Ramos (cell line): Measurements from ENCODE around the gene OR5P2.
"Not testable (repeated sequence)": the region's sequence is repeated elsewhere in the genome, so short reads cannot be mapped to it uniquely, and the experiment has no call there.

Experiments used
- in situ Hi-C: fragments of 300-500 bp; cut with MboI; formaldehyde crosslinking; loops from one replicate; pipeline ENCODE4 v1.14.3; 2022; ENCODE audit warnings: low sequenced_read_pairs; ENCODE audit not compliant: unreplicated experiment

OR5P2 gene, protein sequence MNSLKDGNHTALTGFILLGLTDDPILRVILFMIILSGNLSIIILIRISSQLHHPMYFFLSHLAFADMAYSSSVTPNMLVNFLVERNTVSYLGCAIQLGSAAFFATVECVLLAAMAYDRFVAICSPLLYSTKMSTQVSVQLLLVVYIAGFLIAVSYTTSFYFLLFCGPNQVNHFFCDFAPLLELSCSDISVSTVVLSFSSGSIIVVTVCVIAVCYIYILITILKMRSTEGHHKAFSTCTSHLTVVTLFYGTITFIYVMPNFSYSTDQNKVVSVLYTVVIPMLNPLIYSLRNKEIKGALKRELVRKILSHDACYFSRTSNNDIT

GRCh38 chr11:7796842-7797241, at the start of gene OR5P2:
OR5P2 (minus strand) TSS chr11:7796942; CDS start chr11:7796942, 0 bp downstream.
- in situ Hi-C loops = no loop called here

DNA sequence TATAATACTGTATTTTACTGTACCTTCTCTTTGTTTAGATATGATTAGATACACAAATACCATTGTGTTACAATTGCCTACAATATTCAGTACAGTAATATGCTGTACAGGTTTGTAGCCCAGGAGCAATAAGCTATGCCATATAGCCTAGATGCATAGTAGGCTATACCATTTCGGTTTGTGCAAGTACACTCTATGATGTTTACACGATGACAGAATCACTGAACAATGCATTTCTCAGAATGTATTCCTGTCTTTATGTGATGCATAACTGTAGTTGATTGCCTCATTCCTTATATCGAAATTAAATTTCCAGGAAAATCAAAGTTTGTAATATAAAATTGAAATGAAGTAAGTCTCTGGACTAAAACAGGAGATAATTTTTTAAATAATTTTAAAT, 49.3 kb upstream of the OR5P2 start:
- in situ Hi-C loops = no loop called here

DNA sequence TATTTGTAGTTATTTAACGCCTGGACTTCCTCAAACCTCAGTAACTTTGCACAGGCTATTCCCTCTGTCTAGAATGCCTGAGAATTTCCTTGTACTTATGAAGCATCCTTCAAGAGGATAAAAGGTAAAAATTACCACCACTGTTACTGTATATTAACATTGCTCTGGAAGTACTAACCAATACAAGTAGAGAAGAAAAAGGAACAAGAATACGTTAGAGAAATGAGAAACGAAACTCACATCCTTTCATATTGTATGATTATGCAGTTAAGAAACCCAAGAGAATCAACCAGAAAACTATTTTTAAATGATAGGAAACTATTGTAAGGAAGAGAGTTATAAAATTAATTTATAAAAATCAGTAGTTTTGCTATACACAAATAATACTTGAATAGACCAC, 48.2 kb upstream of the OR5P2 start:
- in situ Hi-C loops = no loop called here

DNA sequence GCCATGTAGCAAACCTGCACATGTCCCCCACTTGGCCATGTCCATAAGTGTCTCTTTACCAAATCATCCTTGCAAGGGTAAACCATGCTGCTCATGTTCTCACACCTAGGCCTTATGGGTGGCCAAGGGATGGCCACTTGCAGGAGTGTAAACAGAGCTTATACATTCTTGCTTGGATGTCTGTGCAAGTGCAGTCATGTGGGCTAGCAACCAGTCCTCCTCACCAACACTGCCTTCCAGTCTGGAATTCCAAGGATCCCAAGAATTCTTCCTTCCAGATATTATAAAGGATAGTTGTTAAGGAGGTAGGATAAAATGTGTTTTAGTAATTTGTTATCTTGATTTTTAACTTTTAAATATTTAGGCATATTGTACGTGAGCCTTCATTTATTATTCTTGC, 47.8 kb upstream of the OR5P2 start:
- in situ Hi-C loops = no loop called here

DNA sequence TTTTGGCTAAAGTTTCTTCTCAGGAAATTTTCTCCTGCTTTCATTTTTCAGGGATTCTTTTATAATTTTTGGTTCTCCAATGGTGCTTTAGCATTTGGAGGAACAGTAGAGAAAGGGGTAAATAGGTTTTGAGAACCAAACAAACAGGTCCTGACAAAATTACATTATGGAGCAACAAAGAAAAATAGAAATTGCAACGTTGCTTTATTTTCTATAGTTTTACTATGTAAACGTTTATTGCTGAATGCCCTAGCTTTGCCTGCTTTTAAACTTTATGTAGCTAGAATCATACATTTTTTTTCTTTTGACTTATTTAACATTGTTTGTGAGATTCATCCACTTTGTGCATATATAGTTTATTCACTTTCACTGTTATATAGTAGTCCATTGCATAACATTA, 43.8 kb upstream of the OR5P2 start:
- in situ Hi-C loops = no loop called here

GRCh38 chr11:7833527-7833926, 36.8 kb upstream of the OR5P2 start:
- in situ Hi-C loops = no loop called here

DNA sequence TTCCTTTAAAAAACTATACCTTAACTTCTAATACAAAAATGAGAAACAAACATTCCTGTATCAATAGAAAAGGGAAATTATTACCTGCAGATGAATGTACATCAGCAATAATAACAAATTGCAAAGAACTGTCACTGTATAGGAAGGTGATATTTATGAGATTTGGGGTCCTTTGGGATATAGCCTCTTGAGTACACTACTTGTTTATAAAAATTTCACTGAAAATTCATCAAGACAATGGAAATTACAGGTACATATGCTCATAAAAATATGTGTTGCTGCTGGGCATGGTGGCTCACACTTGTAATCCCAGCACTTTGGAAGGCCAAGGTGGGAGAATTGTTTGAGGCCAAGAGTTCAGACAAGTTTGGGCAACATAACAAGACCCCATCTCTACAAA, 34.0 kb upstream of the OR5P2 start, which contains the start of gene OR5P3:
Gene OR5P3 (minus strand): TSS at position 101 of the 400 bp plus-strand sequence.
- in situ Hi-C loops = no loop called here

GRCh38 chr11:7826324-7826723, 29.6 kb upstream of the OR5P2 start:
- in situ Hi-C loops = no loop called here

DNA sequence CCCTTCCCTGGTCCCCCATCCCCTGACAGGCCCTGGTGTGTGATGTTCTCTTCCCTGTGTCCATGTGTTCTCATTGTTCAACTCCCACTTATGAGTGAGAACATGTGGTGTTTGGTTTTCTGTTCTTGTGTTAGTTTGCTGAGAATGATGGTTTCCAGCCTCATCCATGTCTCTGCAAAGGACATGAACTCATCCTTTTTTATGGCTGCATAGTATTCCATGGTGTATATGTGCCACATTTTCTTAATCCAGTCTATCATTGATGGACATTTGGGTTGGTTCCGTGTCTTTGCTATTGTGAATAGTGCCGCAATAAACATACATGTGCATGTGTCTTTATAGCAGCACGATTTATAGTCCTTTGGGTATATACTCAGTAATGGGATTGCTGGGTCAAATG, 23.7 kb upstream of the OR5P2 start:
- in situ Hi-C loops = not testable (repeated sequence)

- in situ Hi-C loops = not testable (repeated sequence)
These were observed 18.2 kb upstream of the OR5P2 start for GRCh38 chr11:7814897-7815296.

DNA sequence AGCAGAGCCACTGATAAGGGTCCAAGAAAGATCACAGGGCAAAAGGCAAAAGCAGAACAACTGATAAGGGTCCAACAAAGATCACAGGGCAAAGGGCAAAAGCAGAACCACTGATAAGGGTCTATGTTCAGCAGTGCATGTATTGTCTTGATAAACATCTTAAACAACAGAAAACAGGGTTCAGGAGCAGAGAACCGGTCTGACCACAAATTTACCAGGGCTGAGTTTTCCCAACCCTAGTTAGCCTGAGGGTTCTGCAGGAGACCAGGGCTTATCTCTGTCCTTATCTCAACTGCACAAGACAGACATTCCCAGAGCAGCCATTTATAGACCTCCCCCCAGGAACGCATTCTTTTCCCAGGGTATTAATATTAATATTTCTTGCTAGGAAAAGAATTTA, 13.6 kb upstream of the OR5P2 start:
- in situ Hi-C loops = not testable (repeated sequence)

DNA sequence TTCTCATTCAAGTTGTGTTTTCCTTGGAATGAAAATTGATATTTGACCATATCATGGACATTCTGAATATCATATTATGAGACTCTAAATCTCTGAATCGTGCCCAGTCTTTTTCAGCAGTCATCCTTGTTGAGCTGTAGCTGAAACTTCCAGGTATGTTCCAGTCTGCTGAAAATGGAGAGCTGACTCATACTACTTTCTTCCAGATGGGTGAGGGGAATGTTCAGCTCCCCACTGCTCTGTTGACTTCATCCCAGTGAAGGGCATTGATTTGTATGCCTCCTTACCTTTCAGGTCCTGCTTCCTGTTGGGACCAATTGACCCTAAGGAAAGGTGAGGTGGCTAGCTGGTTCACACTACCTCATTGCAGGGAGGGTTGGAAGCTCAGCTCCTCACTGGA, 3.5 kb downstream of the OR5P2 start:
- in situ Hi-C loops = no loop called here

DNA sequence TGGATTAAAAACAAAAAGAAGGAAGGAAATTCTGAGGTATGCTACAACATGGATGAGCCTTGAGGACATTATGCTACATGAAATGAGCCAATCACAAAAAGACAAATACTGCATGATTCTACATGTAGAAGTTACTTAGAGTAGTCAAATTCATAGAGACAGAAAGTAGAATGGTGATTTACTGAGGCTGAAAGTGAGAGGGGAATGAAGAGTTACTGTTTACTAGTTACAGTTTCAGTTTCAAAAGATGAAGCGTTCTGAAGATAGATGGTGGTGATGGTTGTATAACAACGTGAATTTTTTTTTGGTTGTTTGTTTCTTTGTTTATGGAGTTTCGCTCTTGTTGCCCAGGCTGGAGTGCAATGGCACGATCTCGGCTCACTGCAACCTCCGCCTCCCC, 9.5 kb downstream of the OR5P2 start:
- in situ Hi-C loops = no loop called here

DNA sequence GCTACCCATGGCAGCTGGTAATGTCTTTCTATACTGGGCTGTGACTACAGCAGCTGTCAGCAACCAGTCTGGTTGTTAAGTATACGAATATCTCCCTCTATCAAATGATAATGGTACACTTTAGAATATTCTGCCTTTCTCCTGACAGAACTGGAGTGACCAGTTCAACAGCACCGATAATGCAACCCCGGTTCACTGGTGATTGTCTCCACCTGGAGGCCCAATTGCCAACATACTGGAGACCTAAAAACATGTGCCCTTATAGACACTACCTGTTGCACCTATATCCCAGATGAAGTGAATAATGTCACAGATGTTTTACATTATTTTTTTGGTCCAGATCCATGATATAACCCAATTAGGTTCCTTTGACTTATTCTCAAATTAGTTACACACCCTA, 21.1 kb downstream of the OR5P2 start:
- in situ Hi-C loops = no loop called here

GRCh38 chr11:7764301-7764700, 32.4 kb downstream of the OR5P2 start:
- in situ Hi-C loops = not testable (repeated sequence)

DNA sequence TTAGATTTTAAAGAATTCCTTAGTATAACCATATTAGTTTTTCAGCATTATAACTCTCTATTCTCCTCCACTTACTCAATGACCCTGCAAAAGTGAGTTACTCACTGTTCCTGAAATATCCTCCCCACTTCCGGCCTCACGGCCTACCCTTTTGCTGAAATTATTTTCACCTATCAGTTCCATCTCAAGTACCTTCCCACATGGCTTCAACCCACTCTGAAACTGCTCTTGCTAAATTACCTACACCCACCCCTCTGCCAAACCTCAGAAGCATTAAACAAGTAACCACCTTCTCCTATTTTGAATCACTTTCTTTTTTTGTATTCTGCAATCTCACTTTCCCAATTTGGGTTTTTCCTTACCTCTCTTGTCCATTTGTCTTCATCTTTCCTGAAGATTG, 37.7 kb downstream of the OR5P2 start:
- in situ Hi-C loops = no loop called here

- in situ Hi-C loops = no loop called here
These were observed 47.3 kb downstream of the OR5P2 start for GRCh38 chr11:7749456-7749855.
